ENCODE measurements around the gene PLAAT3.
"Not testable (repeated sequence)": the region's sequence is repeated elsewhere in the genome, so short reads cannot be mapped to it uniquely, and the experiment has no call there.

PLAAT3 gene

DNA sequence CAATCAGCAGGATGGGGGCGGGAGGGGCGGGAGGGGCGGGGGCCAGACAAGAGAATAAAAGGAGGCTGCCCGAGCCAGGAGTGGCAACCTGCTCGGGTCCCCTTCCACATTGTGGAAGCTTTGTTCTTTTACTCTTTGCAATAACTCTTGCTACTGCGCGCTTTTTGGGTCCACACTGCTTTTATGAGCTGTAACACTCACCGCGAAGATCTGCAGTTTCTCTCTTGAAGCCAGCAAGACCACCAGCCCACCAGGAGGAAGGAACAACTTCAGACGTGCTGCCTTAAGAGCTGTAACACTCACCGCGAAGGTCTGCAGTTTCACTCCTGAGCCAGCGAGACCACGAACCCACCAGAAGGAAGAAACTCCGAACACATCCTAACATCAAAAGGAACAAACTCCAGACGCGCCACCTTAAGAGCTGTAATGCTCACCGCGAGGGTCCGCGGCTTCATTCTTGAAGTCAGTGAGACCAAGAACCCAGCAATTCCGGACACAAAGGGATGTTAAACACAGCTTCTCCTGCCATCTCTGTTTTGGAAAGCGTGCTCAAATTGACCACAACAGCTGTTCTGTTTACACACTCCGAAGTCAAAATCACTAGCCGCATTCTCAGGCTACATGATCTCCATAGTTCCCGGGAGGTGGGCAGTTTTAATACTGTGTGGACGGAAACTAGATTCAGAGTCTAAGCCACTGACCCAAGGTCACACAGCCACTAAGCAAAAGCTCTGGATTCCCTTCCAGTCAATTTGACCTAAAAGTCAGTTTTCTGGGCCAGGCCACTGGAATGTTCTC, 62.9 kb downstream of the PLAAT3 start:
- peaks cover 24% of the 10 kb centered on the region for H3K36me3 Mint-ChIP-seq

DNA sequence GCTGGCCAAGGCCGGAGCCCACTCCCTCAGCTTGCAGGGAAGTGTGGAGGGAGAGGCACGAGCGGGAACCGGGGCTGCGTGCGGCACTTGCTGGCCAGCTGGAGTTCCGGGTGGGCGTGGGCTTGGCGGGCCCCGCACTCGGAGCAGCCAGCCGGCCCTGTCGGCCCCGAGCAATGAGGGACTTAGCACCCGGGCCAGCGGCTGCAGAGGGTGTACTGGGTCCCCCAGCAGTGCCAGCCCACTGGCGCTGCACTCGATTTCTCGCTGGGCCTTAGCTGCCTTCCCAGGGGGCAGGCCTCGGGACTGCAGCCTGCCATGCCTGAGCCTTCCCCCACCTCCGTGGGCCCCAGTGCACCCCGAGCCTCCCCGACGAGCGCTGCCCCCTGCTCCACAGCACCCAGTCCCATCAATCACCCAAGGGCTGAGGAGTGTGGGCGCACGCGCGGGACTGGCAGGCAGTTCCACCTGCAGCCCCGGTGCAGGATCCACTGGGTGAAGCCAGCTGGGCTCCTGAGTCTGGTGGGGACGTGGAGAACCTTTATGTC, 64.0 kb downstream of the PLAAT3 start:
- H3K9me3 Mint-ChIP-seq, H3K4me3 Mint-ChIP-seq, CTCF ChIA-PET, H3K27me3 Mint-ChIP-seq, H3K27ac Mint-ChIP-seq, DNase-seq: not testable (repeated sequence)
- H3K36me3 Mint-ChIP-seq, result peaks cover 31% of the 10 kb centered on the region
- H3K4me1 Mint-ChIP-seq, result peaks cover 47% of the 10 kb centered on the region

More for the DNA sequence above, 62.9 kb downstream of the PLAAT3 start:
- Mint-ChIP-seq H3K4me3 (peak overlapping the region; percentile 22), H3K9me3 (peaks cover 3% of the 10 kb centered on the region), H3K4me1 (peaks cover 49% of the 10 kb centered on the region), H3K27me3 (peaks cover 4% of the 10 kb centered on the region), H3K27ac (peak overlapping the region; percentile 61)
- CTCF ChIA-PET, result interaction anchor here (0.9 to 1.7 kb wide), 6 partner anchors 14 to 89 kb away, joined by 3 to 8 read pairs (median 4); partner anchors contain the start of gene PLAAT4
- DNase-seq, result peak; percentile 36

DNA sequence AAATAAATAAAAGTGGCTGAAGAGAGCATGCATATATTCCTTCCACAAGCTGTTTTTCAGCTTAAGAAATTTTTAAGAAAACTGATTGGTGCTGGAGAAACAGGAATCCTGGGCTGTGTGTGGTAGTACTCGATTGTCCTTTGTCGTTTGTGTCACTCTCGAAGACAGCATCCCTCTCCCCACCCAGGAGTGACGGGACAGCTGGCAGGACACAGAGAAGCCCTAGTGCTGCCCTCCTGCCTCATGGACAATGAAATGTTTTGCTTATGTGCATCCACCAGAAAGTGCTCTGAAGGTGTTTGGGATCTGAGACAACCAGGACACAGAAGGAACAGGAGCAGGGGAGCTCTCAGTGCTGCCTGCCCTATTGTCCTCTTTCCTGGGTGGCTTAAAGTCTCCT, 64.8 kb downstream of the PLAAT3 start:
- H3K4me1 Mint-ChIP-seq, result peaks cover 41% of the 10 kb centered on the region
- H3K27ac Mint-ChIP-seq, result no peak overlapping the region
- peaks cover 35% of the 10 kb centered on the region for H3K36me3 Mint-ChIP-seq
- peaks cover 3% of the 10 kb centered on the region for H3K9me3 Mint-ChIP-seq
- H3K27me3 Mint-ChIP-seq, result no peaks in the 10 kb centered on the region
- CTCF ChIA-PET, result interaction anchor here (1.5 kb wide), 1 partner anchor 70 kb away, joined by 4 read pairs; no protein-coding TSS in a partner anchor
- H3K4me3 Mint-ChIP-seq, result no peak overlapping the region
- DNase-seq, result no peak

DNA sequence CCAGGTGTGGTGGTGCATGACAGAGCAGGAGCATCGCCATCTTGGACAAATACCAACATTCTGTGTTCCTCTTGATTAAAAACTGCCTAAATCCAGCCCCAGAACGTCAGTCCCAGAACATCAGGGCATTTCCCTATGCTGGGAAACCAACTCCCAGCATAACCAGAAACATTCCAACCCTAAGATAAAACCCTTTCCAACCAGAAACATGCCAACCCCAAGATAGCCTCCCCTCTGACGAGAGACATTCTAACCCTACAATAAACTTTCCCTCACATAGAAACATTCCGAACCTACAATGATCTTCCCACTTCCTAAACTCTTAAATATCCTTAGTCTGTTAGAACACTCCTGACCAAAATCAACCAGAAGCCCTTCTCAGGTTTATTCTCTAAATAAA, 66.1 kb downstream of the PLAAT3 start:
- no peak for DNase-seq
- CTCF ChIA-PET, result no interaction called here
- Mint-ChIP-seq H3K4me3 (no peak overlapping the region), H3K4me1 (peaks cover 29% of the 10 kb centered on the region), H3K27ac (no peak overlapping the region), H3K36me3 (peaks cover 46% of the 10 kb centered on the region), H3K9me3 (peaks cover 3% of the 10 kb centered on the region), H3K27me3 (no peaks in the 10 kb centered on the region)

DNA sequence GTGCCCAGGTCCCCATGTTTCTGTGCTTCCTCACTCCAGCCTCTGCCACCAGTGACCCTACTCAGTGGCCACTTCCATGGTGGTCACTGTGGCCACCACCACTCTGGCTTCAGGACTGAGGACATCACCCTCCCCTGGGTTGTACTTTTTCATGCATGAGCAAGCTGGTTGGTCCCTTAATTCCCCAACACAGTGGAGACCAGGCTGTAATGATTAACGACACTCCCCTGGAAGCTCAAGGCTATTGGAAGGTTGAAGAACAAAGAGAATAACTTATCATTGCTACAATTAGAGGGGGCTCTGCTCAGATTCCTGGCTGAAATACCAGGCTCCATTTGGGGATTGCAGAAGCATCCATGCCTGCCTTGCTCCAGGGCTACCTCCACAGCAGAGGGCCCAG, 67.2 kb downstream of the PLAAT3 start:
- H3K4me1 Mint-ChIP-seq, result peaks cover 21% of the 10 kb centered on the region
- no peak overlapping the region for H3K4me3 Mint-ChIP-seq
- no peak overlapping the region for H3K27ac Mint-ChIP-seq
- CTCF ChIA-PET, result no interaction called here
- peaks cover 3% of the 10 kb centered on the region for H3K9me3 Mint-ChIP-seq
- H3K36me3 Mint-ChIP-seq, result peaks cover 47% of the 10 kb centered on the region
- H3K27me3 Mint-ChIP-seq, result no peaks in the 10 kb centered on the region
- DNase-seq, result no peak

DNA sequence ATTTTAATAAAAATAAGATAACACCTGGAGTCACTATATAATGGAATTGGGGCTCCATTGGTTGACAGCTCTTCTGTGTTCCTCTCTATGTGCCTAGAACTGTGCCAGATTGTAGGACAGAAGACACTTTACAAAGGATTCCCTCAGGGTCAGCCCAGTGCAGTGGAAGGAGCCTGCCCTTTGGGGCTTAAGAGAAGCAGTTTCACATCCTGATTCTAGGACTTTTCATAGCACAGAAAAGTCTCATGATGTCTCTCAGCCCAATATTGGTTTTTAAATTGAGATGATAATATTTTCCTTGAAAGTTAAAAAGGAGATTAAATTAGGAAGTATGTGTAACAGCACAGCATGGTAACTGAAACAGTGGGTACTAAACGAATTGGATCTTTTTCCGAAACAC, 70.5 kb downstream of the PLAAT3 start:
- Mint-ChIP-seq H3K27ac (no peak overlapping the region), H3K4me1 (peaks cover 17% of the 10 kb centered on the region), H3K4me3 (no peak overlapping the region), H3K9me3 (no peaks in the 10 kb centered on the region), H3K36me3 (peaks cover 53% of the 10 kb centered on the region), H3K27me3 (no peaks in the 10 kb centered on the region)
- CTCF ChIA-PET, result no interaction called here
- DNase-seq, result no peak

DNA sequence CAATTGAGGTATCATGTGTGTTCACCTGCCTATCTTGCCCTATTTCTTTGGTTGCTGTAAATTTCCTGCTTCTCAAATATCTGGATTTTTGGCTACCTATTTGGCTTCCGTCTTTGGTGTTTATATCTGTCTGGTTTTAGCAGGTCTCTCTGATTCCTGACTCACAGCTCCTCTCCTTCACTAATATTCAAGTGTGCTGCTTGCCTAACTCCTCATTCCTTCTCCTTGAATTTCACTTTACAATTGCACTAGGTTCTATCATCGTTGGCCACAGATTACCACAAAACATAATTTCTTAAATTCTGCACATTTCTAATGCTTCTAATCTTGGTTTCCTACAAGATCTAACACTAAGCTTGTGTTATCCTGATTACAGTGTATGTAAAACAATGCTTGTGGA, 71.7 kb downstream of the PLAAT3 start:
- DNase-seq, H3K27me3 Mint-ChIP-seq, H3K4me3 Mint-ChIP-seq, H3K9me3 Mint-ChIP-seq, CTCF ChIA-PET, H3K27ac Mint-ChIP-seq: not testable (repeated sequence)
- Mint-ChIP-seq H3K4me1 (peaks cover 29% of the 10 kb centered on the region), H3K36me3 (peaks cover 58% of the 10 kb centered on the region)

DNA sequence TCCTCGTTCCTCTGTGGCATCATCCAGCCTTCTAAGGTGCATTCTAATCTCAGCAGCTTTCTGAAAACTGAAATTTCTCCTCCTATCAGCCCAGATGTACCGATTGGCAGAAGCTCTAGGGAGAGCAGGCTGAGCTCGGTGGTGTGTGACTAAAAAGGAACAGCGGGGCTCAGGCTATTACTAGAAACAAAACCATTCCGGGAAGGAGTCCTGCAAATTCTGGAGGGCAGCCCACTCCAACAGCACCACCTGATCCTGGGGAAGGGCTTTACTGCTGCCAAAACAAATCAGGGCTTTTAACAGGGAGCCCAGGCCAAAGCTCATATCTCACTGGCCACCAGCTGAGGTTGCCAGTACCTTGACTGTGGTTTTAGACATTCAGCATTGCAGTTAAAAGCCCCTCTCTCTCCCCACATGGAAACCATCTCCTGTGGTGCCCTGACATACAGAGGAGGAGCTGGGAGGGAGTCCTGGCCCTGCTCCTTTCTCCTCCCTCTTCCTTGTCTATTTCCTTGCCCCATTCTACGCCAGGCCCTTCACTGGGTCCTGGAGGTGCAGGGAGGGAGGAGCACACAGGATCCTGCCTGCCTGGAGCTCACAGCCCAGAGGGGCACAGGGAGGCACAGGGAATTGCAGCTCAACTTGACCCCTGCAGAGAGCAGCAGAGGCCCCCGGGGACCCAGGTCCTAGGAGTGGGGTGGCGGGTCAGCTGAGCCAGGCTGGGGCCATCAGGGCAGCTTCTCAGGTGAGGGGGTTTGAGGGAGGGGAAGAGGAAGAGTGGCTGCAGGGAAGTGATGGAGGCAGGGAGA, 76.7 kb downstream of the PLAAT3 start:
- Mint-ChIP-seq H3K4me1 (peaks cover 69% of the 10 kb centered on the region), H3K36me3 (peaks cover 21% of the 10 kb centered on the region), H3K27me3 (no peaks in the 10 kb centered on the region), H3K9me3 (no peaks in the 10 kb centered on the region), H3K27ac (peak overlapping the region; percentile 87), H3K4me3 (peak overlapping the region; percentile 82)
- DNase-seq, result peak; percentile 23
- CTCF ChIA-PET, result interaction anchor here (0.8 to 2.5 kb wide), 13 partner anchors 14 to 514 kb away, joined by 3 to 15 read pairs (median 4); no protein-coding TSS in a partner anchor

DNA sequence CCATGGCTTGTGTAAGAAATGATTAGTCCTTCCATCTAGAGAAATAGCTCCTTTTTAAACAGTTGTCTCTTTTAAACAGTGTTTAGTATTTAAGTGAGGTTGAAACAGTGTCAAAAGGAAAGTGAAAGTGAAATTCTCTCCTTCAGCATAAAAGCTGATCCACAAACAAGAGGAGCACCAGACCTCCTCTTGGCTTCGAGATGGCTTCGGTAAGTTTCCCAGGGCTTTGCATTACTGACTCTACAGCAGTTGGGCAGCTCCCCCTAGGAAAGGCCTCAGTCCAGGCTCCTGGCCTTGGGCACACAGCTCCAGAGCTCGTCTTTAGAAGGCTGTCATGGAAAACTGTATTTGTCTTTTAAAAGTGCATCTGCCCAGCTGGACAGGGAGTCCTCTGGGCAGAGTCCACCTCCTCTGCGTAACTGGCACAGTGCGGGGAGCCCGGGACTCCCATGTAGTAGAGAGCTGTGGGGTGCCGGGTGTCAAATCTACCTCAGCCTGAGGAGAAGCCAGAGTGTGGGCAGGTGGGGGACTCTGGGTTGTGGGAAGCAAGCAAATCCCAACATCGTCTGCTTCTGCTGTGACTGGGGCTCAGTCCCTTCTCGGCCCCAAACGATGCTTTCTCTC, 77.5 kb downstream of the PLAAT3 start, which contains the start of gene PLAAT4:
TSS of gene PLAAT4 (plus strand) at position 140 of the 624 bp plus-strand sequence. CDS start at position 201, 61 bp downstream.
- peaks cover 20% of the 10 kb centered on the region for H3K36me3 Mint-ChIP-seq
- no peaks in the 10 kb centered on the region for H3K9me3 Mint-ChIP-seq
- peaks cover 75% of the 10 kb centered on the region for H3K4me1 Mint-ChIP-seq
- CTCF ChIA-PET, result interaction anchor here (0.6 to 2.5 kb wide), 12 partner anchors 15 to 513 kb away, joined by 3 to 15 read pairs (median 4); no protein-coding TSS in a partner anchor
- DNase-seq, result peak; percentile 64
- H3K27ac Mint-ChIP-seq, result peak within 1 kb of the TSS; percentile 87
- H3K4me3 Mint-ChIP-seq, result peak within 1 kb of the TSS; percentile 82
- H3K27me3 Mint-ChIP-seq, result no peaks in the 10 kb centered on the region

DNA sequence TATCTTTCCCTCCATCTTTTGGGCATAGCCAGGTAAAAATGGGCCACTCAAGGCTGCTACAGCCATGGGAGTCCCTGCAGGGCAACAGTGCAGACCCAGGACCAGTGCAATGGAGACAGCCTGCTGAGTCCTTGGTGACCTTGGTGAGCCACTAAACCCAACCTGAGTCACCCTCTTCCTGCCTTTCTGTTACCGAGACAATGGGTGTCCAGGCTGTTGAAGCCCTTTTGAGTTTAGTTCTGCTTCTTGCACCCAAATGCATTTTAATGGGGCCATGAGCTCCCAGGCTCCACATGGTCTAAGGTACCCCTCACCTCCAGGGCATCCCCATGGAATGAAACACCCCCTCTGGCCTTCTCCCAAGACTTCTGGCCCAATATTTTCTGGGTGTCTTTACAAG, 78.5 kb downstream of the PLAAT3 start:
- CTCF ChIA-PET, result interaction anchor here (0.5 to 2.5 kb wide), 4 partner anchors 17 to 101 kb away, joined by 3 to 15 read pairs (median 6); no protein-coding TSS in a partner anchor
- Mint-ChIP-seq H3K4me3 (peak overlapping the region; percentile 82), H3K27ac (peak overlapping the region; percentile 87), H3K4me1 (peaks cover 80% of the 10 kb centered on the region), H3K27me3 (no peaks in the 10 kb centered on the region), H3K36me3 (peaks cover 20% of the 10 kb centered on the region), H3K9me3 (no peaks in the 10 kb centered on the region)
- peak; percentile 52 for DNase-seq

DNA sequence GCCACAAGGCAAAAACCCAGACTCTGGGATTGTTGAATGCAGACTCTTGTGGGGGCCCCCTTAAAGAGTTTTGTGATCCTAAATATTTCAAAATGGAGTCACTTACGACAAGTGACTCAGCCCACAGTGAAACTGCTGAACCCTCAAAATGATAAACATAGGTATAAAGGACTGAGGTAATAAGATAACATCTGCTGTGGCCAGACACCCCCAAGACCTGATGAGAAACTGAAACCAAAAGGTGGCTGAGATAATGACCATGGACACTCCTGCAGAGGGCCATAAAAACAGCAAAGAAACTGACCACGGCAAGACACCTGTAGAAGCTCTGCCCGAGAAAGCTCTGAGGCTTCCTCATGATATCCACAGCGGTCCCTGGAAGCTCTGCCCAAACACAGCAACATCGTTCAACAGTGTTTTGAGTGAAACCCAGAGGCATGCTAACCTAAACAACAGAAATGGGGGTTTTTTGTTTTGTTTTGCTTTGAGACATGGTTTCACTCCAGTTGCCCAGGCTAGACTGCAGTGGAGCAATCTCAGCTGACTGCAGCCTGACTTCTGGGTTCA, 79.3 kb downstream of the PLAAT3 start:
- Mint-ChIP-seq H3K4me3 (no peak overlapping the region), H3K9me3 (no peaks in the 10 kb centered on the region), H3K27ac (peak overlapping the region; percentile 87), H3K36me3 (peaks cover 16% of the 10 kb centered on the region), H3K27me3 (no peaks in the 10 kb centered on the region), H3K4me1 (peaks cover 79% of the 10 kb centered on the region)
- CTCF ChIA-PET, result interaction anchor here (1.0 to 2.5 kb wide), 2 partner anchors 18 to 40 kb away, joined by 3 to 10 read pairs; no protein-coding TSS in a partner anchor
- DNase-seq, result peak; percentile 29

DNA sequence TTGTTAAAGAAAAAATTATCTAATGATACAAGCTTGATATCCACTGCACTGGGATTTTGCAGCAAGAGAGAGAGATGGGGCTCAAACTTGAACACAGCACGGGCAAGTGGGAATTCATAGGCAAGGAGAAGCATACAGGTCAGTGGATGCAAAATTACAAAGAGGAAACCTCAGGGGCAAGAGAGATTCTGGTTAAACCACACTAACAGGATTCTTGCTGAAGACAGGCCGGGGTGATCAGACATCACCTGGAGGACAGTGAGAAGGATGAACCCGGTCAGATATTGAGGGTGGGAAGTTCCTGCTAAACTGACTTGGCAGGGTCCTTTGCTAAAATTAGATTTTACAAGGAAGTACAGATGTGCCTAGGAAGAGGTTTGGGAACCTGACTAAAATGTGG, 80.2 kb downstream of the PLAAT3 start:
- no peak for DNase-seq
- H3K27ac Mint-ChIP-seq, result no peak overlapping the region
- no peaks in the 10 kb centered on the region for H3K27me3 Mint-ChIP-seq
- no peaks in the 10 kb centered on the region for H3K9me3 Mint-ChIP-seq
- H3K36me3 Mint-ChIP-seq, result peaks cover 12% of the 10 kb centered on the region
- H3K4me3 Mint-ChIP-seq, result no peak overlapping the region
- H3K4me1 Mint-ChIP-seq, result peaks cover 85% of the 10 kb centered on the region
- CTCF ChIA-PET, result interaction anchor here (2.1 kb wide), 1 partner anchor 40 kb away, joined by 7 read pairs; no protein-coding TSS in a partner anchor

DNA sequence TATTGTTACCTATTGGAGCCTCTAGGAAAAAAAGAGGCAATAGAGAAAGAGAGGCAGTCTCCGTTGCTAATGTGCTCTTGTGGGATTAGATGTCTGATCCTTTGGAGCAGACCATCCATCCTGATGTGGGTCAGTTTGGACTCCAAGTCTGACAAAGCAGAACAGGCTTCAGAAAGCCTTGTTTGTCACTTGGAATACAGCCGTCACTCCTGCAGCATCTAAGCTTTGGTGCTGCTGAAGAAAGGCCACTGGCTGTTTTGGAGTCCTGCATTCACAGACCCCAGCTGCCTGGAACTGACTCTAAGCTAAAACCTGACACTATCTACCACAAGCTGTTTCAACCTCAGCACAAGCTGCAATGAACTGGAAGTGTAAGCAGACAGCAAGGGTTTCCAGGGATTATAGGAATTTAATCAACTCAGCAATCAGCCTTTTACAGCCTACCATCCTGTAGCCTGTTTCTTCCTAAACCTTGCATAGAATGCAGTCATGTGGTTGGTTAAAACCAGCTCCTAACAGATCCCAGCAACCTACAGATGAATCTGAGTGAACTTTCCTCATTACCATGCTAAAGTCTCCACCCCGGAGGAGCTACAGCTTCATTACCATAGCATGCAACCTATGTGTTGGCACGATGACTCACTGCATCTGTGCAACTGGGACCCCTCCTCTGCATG, 81.3 kb downstream of the PLAAT3 start:
- Mint-ChIP-seq H3K27me3 (no peaks in the 10 kb centered on the region), H3K4me1 (peaks cover 78% of the 10 kb centered on the region), H3K36me3 (peaks cover 3% of the 10 kb centered on the region), H3K27ac (no peak overlapping the region), H3K4me3 (no peak overlapping the region), H3K9me3 (no peaks in the 10 kb centered on the region)
- CTCF ChIA-PET, result interaction anchor here (0.8 to 2.1 kb wide), 5 partner anchors 32 to 103 kb away, joined by 3 to 7 read pairs (median 3); no protein-coding TSS in a partner anchor
- no peak for DNase-seq

Measured in activated naive CD4-positive, alpha-beta T cell treated with anti-CD3 and anti-CD28 coated beads, Interleukin-2, amount 10 ng/mL, durations not matched to agents 7 days and 5 days (primary cell).